ENCODE data around the gene RIIAD1.

The RIIAD1 gene

GRCh38 chr1:151716405-151716762 is 4.9 kb upstream of the RIIAD1 start:
- Histone ChIP-seq H3K27me3 (peaks cover 0 to 25% of the 10 kb centered on the region in 2 donors), H3K27ac (no peak overlapping the region), H3K9me3 (no peaks in the 10 kb centered on the region), H3K4me3 (peak overlapping the region in 1 of 2 donors; percentile 2), H3K4me1 (peaks cover 0 to 37% (median 27%) of the 10 kb centered on the region in 4 donors), H3K36me3 (no peaks in the 10 kb centered on the region)
- intact Hi-C loops (cut with DNase I; ENCODE audit: low total_unique reads) = no loop called here
- DNase-seq = no peak
- TF ChIP-seq, protein P1, sequence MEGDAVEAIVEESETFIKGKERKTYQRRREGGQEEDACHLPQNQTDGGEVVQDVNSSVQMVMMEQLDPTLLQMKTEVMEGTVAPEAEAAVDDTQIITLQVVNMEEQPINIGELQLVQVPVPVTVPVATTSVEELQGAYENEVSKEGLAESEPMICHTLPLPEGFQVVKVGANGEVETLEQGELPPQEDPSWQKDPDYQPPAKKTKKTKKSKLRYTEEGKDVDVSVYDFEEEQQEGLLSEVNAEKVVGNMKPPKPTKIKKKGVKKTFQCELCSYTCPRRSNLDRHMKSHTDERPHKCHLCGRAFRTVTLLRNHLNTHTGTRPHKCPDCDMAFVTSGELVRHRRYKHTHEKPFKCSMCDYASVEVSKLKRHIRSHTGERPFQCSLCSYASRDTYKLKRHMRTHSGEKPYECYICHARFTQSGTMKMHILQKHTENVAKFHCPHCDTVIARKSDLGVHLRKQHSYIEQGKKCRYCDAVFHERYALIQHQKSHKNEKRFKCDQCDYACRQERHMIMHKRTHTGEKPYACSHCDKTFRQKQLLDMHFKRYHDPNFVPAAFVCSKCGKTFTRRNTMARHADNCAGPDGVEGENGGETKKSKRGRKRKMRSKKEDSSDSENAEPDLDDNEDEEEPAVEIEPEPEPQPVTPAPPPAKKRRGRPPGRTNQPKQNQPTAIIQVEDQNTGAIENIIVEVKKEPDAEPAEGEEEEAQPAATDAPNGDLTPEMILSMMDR (IDR thresholded peaks at IDR 0.05) = no peak

GRCh38 chr1:151716771-151717631 is 4.3 kb upstream of the RIIAD1 start, which contains the start of gene CELF3:
TSS of gene CELF3 (minus strand) at chr1:151716803. CDS start at chr1:151716020, 783 bp downstream.
- Histone ChIP-seq H3K4me3 (peak within 1 kb of the TSS in 1 of 2 donors; percentile 2), H3K4me1 (peaks cover 0 to 43% (median 33%) of the 10 kb centered on the region in 4 donors), H3K36me3 (no peaks in the 10 kb centered on the region), H3K27me3 (peaks cover 0 to 22% of the 10 kb centered on the region in 2 donors), H3K9me3 (no peaks in the 10 kb centered on the region), H3K27ac (no peak within 1 kb of the TSS)
- TF ChIP-seq, protein P1 (IDR thresholded peaks at IDR 0.05) = no peak
- intact Hi-C loops (cut with DNase I; ENCODE audit: low total_unique reads) = no loop called here
- no peak for DNase-seq

GRCh38 chr1:151718011-151718431 is 3.3 kb upstream of the RIIAD1 start:
- peaks cover 0 to 47% (median 36%) of the 10 kb centered on the region in 4 donors for H3K4me1 ChIP-seq
- DNase-seq = no peak
- TF ChIP-seq, protein P1 (IDR thresholded peaks at IDR 0.05) = no peak
- no peak overlapping the region for H3K4me3 ChIP-seq
- no peaks in the 10 kb centered on the region for H3K36me3 ChIP-seq
- no peak overlapping the region for H3K27ac ChIP-seq
- intact Hi-C loops (cut with DNase I; ENCODE audit: low total_unique reads) = no loop called here
- H3K9me3 ChIP-seq = no peaks in the 10 kb centered on the region
- peaks cover 0 to 22% of the 10 kb centered on the region in 2 donors for H3K27me3 ChIP-seq

GRCh38 chr1:151718666-151719065 is 2.7 kb upstream of the RIIAD1 start:
- DNase-seq = no peak
- Histone ChIP-seq H3K4me1 (peaks cover 0 to 47% (median 36%) of the 10 kb centered on the region in 4 donors), H3K4me3 (no peak overlapping the region), H3K27me3 (peaks cover 0 to 22% of the 10 kb centered on the region in 2 donors), H3K36me3 (no peaks in the 10 kb centered on the region), H3K27ac (no peak overlapping the region), H3K9me3 (no peaks in the 10 kb centered on the region)
- intact Hi-C loops (cut with DNase I; ENCODE audit: low total_unique reads) = no loop called here
- TF ChIP-seq, protein P1 (IDR thresholded peaks at IDR 0.05) = no peak

- H3K4me3 ChIP-seq = peak overlapping the region in 1 of 2 donors; percentile 66
- intact Hi-C loops (cut with DNase I; ENCODE audit: low total_unique reads) = no loop called here
Observed at GRCh38 chr1:151720125-151720524, 1.2 kb upstream of the RIIAD1 start.

More at GRCh38 chr1:151720125-151720524, 1.2 kb upstream of the RIIAD1 start:
- Histone ChIP-seq H3K4me1 (peaks cover 0 to 47% (median 36%) of the 10 kb centered on the region in 4 donors), H3K9me3 (no peaks in the 10 kb centered on the region), H3K36me3 (no peaks in the 10 kb centered on the region), H3K27ac (peak overlapping the region; percentile 72 to 79), H3K27me3 (peaks cover 0 to 15% of the 10 kb centered on the region in 2 donors)
- TF ChIP-seq, protein P1 (IDR thresholded peaks at IDR 0.05) = no peak
- DNase-seq = no peak
